Measurements from ENCODE around the gene MAP3K1.

- no peak for TF ChIP-seq STAT1 (IDR thresholded peaks at IDR 0.05; ENCODE audit: unreplicated experiment)
- TF ChIP-seq, protein P1, sequence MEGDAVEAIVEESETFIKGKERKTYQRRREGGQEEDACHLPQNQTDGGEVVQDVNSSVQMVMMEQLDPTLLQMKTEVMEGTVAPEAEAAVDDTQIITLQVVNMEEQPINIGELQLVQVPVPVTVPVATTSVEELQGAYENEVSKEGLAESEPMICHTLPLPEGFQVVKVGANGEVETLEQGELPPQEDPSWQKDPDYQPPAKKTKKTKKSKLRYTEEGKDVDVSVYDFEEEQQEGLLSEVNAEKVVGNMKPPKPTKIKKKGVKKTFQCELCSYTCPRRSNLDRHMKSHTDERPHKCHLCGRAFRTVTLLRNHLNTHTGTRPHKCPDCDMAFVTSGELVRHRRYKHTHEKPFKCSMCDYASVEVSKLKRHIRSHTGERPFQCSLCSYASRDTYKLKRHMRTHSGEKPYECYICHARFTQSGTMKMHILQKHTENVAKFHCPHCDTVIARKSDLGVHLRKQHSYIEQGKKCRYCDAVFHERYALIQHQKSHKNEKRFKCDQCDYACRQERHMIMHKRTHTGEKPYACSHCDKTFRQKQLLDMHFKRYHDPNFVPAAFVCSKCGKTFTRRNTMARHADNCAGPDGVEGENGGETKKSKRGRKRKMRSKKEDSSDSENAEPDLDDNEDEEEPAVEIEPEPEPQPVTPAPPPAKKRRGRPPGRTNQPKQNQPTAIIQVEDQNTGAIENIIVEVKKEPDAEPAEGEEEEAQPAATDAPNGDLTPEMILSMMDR (conservative IDR thresholded peaks at IDR 0.05; ENCODE audit: low read depth in 2 of 2), result no peak
- no peak for TF ChIP-seq REST (IDR thresholded peaks at IDR 0.05; ENCODE audit: unreplicated experiment)
- no peak for TF ChIP-seq EZH2phosphoT487 (IDR thresholded peaks at IDR 0.05; ENCODE audit: unreplicated experiment)
- no peak for TF ChIP-seq EZH2 (IDR thresholded peaks at IDR 0.05; ENCODE audit: low read depth, unreplicated experiment)
- no peak for TF ChIP-seq POLR2AphosphoS5 (IDR thresholded peaks at IDR 0.05; ENCODE audit: low read depth)
- no peak for TF ChIP-seq ZNF331 (CRISPR knock-in tag; IDR thresholded peaks at IDR 0.05; ENCODE audit: low read depth)
- TF ChIP-seq CREB1 (CRISPR knock-in tag; IDR thresholded peaks at IDR 0.05; ENCODE audit: low read depth), result no peak
- no peak for TF ChIP-seq ZNF114 (CRISPR knock-in tag; IDR thresholded peaks at IDR 0.05)
- TF ChIP-seq, protein P2, sequence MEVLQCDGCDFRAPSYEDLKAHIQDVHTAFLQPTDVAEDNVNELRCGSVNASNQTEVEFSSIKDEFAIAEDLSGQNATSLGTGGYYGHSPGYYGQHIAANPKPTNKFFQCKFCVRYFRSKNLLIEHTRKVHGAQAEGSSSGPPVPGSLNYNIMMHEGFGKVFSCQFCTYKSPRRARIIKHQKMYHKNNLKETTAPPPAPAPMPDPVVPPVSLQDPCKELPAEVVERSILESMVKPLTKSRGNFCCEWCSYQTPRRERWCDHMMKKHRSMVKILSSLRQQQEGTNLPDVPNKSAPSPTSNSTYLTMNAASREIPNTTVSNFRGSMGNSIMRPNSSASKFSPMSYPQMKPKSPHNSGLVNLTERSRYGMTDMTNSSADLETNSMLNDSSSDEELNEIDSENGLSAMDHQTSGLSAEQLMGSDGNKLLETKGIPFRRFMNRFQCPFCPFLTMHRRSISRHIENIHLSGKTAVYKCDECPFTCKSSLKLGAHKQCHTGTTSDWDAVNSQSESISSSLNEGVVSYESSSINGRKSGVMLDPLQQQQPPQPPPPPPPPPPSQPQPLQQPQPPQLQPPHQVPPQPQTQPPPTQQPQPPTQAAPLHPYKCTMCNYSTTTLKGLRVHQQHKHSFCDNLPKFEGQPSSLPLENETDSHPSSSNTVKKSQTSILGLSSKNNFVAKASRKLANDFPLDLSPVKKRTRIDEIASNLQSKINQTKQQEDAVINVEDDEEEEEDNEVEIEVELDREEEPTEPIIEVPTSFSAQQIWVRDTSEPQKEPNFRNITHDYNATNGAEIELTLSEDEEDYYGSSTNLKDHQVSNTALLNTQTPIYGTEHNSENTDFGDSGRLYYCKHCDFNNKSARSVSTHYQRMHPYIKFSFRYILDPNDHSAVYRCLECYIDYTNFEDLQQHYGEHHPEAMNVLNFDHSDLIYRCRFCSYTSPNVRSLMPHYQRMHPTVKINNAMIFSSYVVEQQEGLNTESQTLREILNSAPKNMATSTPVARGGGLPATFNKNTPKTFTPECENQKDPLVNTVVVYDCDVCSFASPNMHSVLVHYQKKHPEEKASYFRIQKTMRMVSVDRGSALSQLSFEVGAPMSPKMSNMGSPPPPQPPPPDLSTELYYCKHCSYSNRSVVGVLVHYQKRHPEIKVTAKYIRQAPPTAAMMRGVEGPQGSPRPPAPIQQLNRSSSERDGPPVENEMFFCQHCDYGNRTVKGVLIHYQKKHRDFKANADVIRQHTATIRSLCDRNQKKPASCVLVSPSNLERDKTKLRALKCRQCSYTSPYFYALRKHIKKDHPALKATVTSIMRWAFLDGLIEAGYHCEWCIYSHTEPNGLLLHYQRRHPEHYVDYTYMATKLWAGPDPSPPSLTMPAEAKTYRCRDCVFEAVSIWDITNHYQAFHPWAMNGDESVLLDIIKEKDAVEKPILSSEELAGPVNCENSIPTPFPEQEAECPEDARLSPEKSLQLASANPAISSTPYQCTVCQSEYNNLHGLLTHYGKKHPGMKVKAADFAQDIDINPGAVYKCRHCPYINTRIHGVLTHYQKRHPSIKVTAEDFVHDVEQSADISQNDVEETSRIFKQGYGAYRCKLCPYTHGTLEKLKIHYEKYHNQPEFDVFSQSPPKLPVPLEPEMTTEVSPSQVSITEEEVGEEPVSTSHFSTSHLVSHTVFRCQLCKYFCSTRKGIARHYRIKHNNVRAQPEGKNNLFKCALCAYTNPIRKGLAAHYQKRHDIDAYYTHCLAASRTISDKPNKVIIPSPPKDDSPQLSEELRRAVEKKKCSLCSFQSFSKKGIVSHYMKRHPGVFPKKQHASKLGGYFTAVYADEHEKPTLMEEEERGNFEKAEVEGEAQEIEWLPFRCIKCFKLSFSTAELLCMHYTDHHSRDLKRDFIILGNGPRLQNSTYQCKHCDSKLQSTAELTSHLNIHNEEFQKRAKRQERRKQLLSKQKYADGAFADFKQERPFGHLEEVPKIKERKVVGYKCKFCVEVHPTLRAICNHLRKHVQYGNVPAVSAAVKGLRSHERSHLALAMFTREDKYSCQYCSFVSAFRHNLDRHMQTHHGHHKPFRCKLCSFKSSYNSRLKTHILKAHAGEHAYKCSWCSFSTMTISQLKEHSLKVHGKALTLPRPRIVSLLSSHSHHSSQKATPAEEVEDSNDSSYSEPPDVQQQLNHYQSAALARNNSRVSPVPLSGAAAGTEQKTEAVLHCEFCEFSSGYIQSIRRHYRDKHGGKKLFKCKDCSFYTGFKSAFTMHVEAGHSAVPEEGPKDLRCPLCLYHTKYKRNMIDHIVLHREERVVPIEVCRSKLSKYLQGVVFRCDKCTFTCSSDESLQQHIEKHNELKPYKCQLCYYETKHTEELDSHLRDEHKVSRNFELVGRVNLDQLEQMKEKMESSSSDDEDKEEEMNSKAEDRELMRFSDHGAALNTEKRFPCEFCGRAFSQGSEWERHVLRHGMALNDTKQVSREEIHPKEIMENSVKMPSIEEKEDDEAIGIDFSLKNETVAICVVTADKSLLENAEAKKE (CRISPR knock-in tag; IDR thresholded peaks at IDR 0.05), result no peak
- no peak for TF ChIP-seq JUNB (IDR thresholded peaks at IDR 0.05; ENCODE audit: unreplicated experiment)
- TF ChIP-seq, protein P3, sequence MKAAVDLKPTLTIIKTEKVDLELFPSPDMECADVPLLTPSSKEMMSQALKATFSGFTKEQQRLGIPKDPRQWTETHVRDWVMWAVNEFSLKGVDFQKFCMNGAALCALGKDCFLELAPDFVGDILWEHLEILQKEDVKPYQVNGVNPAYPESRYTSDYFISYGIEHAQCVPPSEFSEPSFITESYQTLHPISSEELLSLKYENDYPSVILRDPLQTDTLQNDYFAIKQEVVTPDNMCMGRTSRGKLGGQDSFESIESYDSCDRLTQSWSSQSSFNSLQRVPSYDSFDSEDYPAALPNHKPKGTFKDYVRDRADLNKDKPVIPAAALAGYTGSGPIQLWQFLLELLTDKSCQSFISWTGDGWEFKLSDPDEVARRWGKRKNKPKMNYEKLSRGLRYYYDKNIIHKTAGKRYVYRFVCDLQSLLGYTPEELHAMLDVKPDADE (IDR thresholded peaks at IDR 0.05), result no peak
- TF ChIP-seq NANOG (IDR thresholded peaks at IDR 0.05; ENCODE audit: borderline replicate concordance), result no peak
Observed at GRCh38 chr5:56831773-56832172, 16.4 kb downstream of the MAP3K1 start.

Measured in GM23338 (cell line).